Karpas-422 (cell line): Measurements from ENCODE around the gene CCDC178. TPM values are rescaled to one million over a fixed set of nuclear protein-coding genes. Genes with fewer than 3 reads are reported as not detected.

Source experiments
- DNase-seq: peaks from one replicate; pipeline ENCODE4 v3.0.0-alpha.2; 2015
- H2AFZ ChIP-seq: fragments of 200-600 bp; sonication (generic); 2 replicates; pipeline ENCODE4 v1.6.1; 2014; ENCODE audit warnings: antibody characterized with exemption, low read length, mixed read lengths
- H3K27ac ChIP-seq: fragments of 200-600 bp; sonication (generic); 2 replicates; pipeline ENCODE4 v1.5.1; 2014; ENCODE audit warnings: mild to moderate bottlenecking, low read length, moderate library complexity
- H3K27me3 ChIP-seq: fragments of 200-600 bp; sonication (generic); 2 replicates; pipeline ENCODE4 v1.6.1; 2014; ENCODE audit warnings: low read length, mixed read lengths
- H3K36me3 ChIP-seq: fragments of 200-600 bp; sonication (generic); 2 replicates; pipeline ENCODE4 v1.6.1; 2014; ENCODE audit warnings: low read length, mixed read lengths; ENCODE audit not compliant: insufficient read depth
- H3K4me1 ChIP-seq: fragments of 200-600 bp; sonication (generic); 2 replicates; pipeline ENCODE4 v1.6.1; 2014; ENCODE audit warnings: mild to moderate bottlenecking, low read length, mixed read lengths
- H3K4me2 ChIP-seq: fragments of 200-600 bp; sonication (generic); 2 replicates; pipeline ENCODE4 v1.6.1; 2014; ENCODE audit warnings: low read length, low read depth, mild to moderate bottlenecking; ENCODE audit not compliant: poor library complexity, severe bottlenecking
- H3K4me3 ChIP-seq: fragments of 200-600 bp; sonication (generic); 2 replicates; pipeline ENCODE4 v1.5.1; 2014; ENCODE audit warnings: mild to moderate bottlenecking, antibody characterized with exemption, low read length, mixed read lengths
- H3K79me2 ChIP-seq: fragments of 200-600 bp; sonication (generic); 2 replicates; pipeline ENCODE4 v1.6.1; 2014; ENCODE audit warnings: mild to moderate bottlenecking, low read length, mixed read lengths
- H3K9ac ChIP-seq: fragments of 200-600 bp; sonication (generic); 2 replicates; pipeline ENCODE4 v1.6.0; 2014; ENCODE audit warnings: low read length
- H3K9me2 ChIP-seq: fragments of 200-600 bp; sonication (generic), shearing (Covaris generic); replicated peaks from 2 replicates; pipeline ENCODE4 v1.6.0; 2014; ENCODE audit warnings: mild to moderate bottlenecking, low read length, moderate library complexity; ENCODE audit not compliant: insufficient read depth
- H3K9me3 ChIP-seq: fragments of 300-700, 200-600 bp; sonication (generic); 2 replicates; pipeline ENCODE4 v1.6.1; 2014; ENCODE audit warnings: low read length, mixed read lengths
- H4K20me1 ChIP-seq: fragments of 200-600 bp; sonication (generic); 2 replicates; pipeline ENCODE4 v1.6.1; 2014; ENCODE audit warnings: mild to moderate bottlenecking, antibody characterized with exemption, low read length, low read depth; ENCODE audit not compliant: insufficient read depth
- total RNA-seq: library from RNA; depleted of rRNA; stranded (reverse); fragments of >200 nt; shearing (Covaris generic); gene quantifications from 2 replicates; pipeline ENCODE4 v1.2.3, GENCODE V29; 2014; ENCODE audit warnings: low replicate concordance; rRNA removed

CCDC178 gene
- not detected in 2 replicates for total RNA-seq

DNA sequence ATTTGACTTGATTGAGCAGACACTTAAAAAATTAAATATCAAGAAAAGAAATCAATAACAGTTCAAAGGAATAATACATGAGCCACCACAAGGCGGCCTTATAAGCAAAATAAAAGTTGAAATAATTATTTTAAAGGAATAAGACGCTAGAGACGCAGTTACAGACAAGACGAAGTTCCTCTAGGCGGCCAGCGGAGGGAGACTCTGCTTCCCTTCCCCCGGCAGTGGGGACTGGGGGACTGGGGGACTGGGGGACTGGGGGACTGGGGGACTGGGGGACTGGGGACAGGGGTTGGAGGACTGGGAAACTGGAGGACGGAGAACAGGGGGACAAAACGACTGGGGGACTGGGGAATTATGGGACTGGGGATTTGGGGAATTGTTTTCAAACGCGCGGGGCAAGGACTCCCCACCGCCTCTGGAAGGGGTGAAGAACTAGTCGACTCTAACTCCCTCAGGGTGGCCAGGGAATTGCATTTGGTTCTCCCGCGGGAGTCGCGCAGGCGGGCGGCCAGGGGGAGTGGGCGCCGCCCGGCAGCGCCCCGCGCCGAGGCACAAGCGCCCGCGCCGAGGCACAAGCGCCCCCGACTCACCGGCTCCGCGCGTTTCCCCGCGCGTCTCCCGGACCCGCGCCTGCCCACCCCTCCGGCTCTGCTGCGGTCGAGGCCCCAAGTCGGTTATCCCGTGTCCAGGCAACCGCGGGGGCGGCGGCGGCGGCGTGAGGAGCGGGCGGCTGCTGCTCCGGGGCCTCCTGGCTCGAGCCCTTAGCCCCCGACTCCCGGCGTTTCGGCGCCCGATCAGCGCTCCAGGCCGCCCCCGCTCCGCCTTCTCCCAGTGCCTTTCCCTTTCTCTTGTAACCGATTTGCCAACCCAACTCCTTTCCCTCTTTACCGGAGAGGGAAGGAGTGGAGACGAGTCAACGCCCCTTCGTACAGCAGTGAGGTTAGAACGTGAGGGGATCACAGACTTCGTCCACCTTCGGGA lies at the start of gene CCDC178:
CCDC178 (minus strand) TSS at position 662 of the 984 bp plus-strand sequence. CDS start 28,633 bp downstream, outside the sequence.
- Histone ChIP-seq H3K36me3 (no peaks in the 10 kb centered on the region), H4K20me1 (no peaks in the 10 kb centered on the region), H3K27me3 (no peaks in the 10 kb centered on the region), H2AFZ (no peak within 1 kb of the TSS), H3K4me1 (no peaks in the 10 kb centered on the region), H3K27ac (no peak within 1 kb of the TSS), H3K9me2 (no peaks in the 10 kb centered on the region), H3K79me2 (no peaks in the 10 kb centered on the region), H3K9ac (no peak within 1 kb of the TSS), H3K4me2 (no peak within 1 kb of the TSS), H3K9me3 (no peaks in the 10 kb centered on the region), H3K4me3 (no peak within 1 kb of the TSS)
- no peak for DNase-seq

DNA sequence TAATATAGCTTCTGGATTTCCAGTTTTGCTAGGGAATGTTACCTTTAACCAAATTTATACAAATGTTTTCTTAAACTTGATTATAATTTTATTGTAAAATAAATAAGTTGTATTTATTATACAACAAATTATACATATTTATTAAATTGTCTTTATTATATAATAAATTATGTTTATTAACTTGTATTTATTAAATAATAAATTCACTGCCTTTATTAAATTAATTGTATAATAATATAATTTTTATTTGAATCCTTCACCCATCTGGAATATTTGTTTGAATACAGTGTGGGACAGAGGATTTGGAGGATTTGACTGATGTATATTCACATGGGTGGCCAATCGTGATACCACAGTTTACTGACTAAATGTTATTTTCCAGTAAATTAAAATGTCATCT lies 43.4 kb upstream of the CCDC178 start:
- Histone ChIP-seq H3K4me2 (no peak overlapping the region), H3K9me2 (no peaks in the 10 kb centered on the region), H3K4me1 (no peaks in the 10 kb centered on the region), H3K36me3 (no peaks in the 10 kb centered on the region), H3K27ac (no peak overlapping the region), H4K20me1 (no peaks in the 10 kb centered on the region), H2AFZ (no peak overlapping the region), H3K4me3 (no peak overlapping the region), H3K79me2 (no peaks in the 10 kb centered on the region), H3K27me3 (no peaks in the 10 kb centered on the region), H3K9ac (no peak overlapping the region), H3K9me3 (no peaks in the 10 kb centered on the region)
- no peak for DNase-seq

GRCh38 chr18:33472509-33472908 lies 32.0 kb upstream of the CCDC178 start:
- H2AFZ ChIP-seq: no peak overlapping the region
- no peaks in the 10 kb centered on the region for H3K9me2 ChIP-seq
- no peaks in the 10 kb centered on the region for H3K4me1 ChIP-seq
- H3K9ac ChIP-seq: no peak overlapping the region
- H3K9me3 ChIP-seq: no peaks in the 10 kb centered on the region
- H3K79me2 ChIP-seq: no peaks in the 10 kb centered on the region
- H3K4me3 ChIP-seq: no peak overlapping the region
- no peak overlapping the region for H3K27ac ChIP-seq
- DNase-seq: no peak
- H3K36me3 ChIP-seq: no peaks in the 10 kb centered on the region
- H3K4me2 ChIP-seq: no peak overlapping the region
- H3K27me3 ChIP-seq: no peaks in the 10 kb centered on the region
- no peaks in the 10 kb centered on the region for H4K20me1 ChIP-seq

DNA sequence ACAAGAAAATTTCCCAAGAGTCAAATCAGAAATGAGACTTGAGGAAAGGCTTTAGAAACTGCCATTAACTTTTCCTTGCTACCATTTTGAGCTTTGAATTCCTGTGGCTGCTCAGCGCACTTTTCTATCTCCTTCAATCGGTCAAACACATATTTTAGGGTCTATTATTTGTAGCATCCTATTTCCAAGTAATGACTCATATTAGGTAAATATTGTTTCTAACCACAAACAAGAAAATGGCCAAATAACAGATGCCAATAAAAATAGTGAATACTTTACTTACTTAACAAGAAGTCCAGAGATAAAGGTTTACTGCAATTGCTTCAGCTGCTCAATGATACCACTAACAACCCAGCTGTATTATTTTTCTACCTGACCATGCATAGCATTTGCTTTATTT lies 29.7 kb upstream of the CCDC178 start:
- Histone ChIP-seq H3K36me3 (no peaks in the 10 kb centered on the region), H3K9me3 (no peaks in the 10 kb centered on the region), H3K9ac (no peak overlapping the region), H3K4me3 (no peak overlapping the region), H3K27ac (no peak overlapping the region), H3K9me2 (no peaks in the 10 kb centered on the region), H3K4me2 (no peak overlapping the region), H3K79me2 (no peaks in the 10 kb centered on the region), H3K4me1 (no peaks in the 10 kb centered on the region), H2AFZ (no peak overlapping the region), H4K20me1 (no peaks in the 10 kb centered on the region), H3K27me3 (no peaks in the 10 kb centered on the region)
- no peak for DNase-seq

DNA sequence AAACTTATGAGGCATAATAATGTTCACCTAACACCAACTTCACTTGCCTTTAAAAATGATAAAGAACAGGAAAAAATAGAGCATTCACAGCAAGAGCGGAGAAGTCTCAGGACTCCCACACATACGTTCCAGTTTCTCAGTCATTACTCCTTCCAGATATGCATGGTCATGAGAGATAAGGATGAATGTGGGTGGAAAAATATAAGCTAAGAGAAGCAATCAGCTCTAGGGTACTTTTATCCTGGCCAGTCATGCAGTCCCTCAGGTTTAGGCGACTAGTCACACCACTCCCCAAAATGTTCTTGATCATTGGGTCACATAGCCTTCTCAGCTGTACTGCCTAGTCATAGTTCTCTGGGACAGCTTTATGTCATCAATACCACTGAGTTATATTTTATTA lies 29.2 kb upstream of the CCDC178 start:
- Histone ChIP-seq H3K9me2 (no peaks in the 10 kb centered on the region), H3K79me2 (no peaks in the 10 kb centered on the region), H3K4me2 (no peak overlapping the region), H3K9ac (no peak overlapping the region), H3K27ac (no peak overlapping the region), H3K36me3 (no peaks in the 10 kb centered on the region), H3K9me3 (no peaks in the 10 kb centered on the region), H3K4me1 (no peaks in the 10 kb centered on the region), H3K4me3 (no peak overlapping the region), H2AFZ (no peak overlapping the region), H4K20me1 (no peaks in the 10 kb centered on the region), H3K27me3 (no peaks in the 10 kb centered on the region)
- no peak for DNase-seq

DNA sequence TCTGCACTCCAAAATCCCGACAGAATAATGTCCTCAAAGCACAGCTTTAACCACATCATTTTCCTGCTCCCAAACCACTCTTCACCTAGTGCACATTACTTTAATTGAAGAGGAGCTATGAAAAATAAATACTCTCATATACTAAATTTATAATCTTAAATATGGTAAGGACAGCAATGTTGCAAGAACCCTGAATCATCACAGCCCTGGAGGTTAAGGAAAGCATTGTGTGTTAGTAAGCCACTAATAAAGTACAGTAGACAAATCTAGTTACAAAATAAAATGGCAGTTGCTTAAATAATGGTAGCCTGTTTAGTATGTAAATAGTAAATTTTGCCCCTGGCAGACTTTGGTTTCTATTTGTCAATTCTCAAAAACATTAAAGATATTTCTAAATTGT lies 27.0 kb upstream of the CCDC178 start:
- Histone ChIP-seq H3K9ac (no peak overlapping the region), H3K27me3 (no peaks in the 10 kb centered on the region), H3K4me2 (no peak overlapping the region), H4K20me1 (no peaks in the 10 kb centered on the region), H3K4me3 (no peak overlapping the region), H3K9me2 (no peaks in the 10 kb centered on the region), H3K9me3 (no peaks in the 10 kb centered on the region), H2AFZ (no peak overlapping the region), H3K36me3 (no peaks in the 10 kb centered on the region), H3K79me2 (no peaks in the 10 kb centered on the region), H3K27ac (no peak overlapping the region), H3K4me1 (no peaks in the 10 kb centered on the region)
- no peak for DNase-seq

DNA sequence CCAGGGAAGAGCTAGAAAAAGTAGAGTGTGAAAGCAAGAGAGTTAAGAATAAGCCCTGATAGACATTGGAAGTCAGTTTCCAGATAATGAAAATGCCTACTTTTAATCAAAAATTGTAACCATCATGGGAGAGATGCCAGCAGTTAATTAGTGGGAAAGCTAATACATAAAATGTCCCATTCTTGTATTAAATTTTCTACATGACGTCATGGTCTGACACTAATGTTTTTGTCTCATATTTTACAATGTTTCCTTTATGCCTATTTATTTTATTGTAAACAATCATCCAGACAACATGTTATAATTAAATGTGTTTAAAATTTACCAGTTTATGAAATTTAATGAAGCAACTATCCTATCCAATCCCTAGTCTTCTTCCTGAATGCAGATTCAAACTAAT lies 26.3 kb upstream of the CCDC178 start:
- Histone ChIP-seq H2AFZ (no peak overlapping the region), H3K9me3 (no peaks in the 10 kb centered on the region), H3K27ac (no peak overlapping the region), H3K4me1 (no peaks in the 10 kb centered on the region), H3K27me3 (no peaks in the 10 kb centered on the region), H3K4me2 (no peak overlapping the region), H3K9me2 (no peaks in the 10 kb centered on the region), H3K36me3 (no peaks in the 10 kb centered on the region), H3K9ac (no peak overlapping the region), H3K4me3 (no peak overlapping the region), H3K79me2 (no peaks in the 10 kb centered on the region), H4K20me1 (no peaks in the 10 kb centered on the region)
- DNase-seq: no peak

GRCh38 chr18:33460681-33461080 lies 20.2 kb upstream of the CCDC178 start:
- Histone ChIP-seq H3K79me2 (no peaks in the 10 kb centered on the region), H3K9me3 (no peaks in the 10 kb centered on the region), H3K4me3 (no peak overlapping the region), H3K27me3 (no peaks in the 10 kb centered on the region), H3K36me3 (no peaks in the 10 kb centered on the region), H4K20me1 (no peaks in the 10 kb centered on the region), H2AFZ (no peak overlapping the region), H3K9ac (no peak overlapping the region), H3K27ac (no peak overlapping the region), H3K9me2 (no peaks in the 10 kb centered on the region), H3K4me1 (no peaks in the 10 kb centered on the region), H3K4me2 (no peak overlapping the region)
- DNase-seq: no peak
